Neural crest cell (in vitro differentiated cells): Measurements from ENCODE around the gene TCERG1L. TPM values are rescaled to one million over a fixed set of nuclear protein-coding genes. Genes with fewer than 3 reads are reported as not detected.

Experiments
- DNase-seq: peaks from one replicate; pipeline ENCODE4 v3.0.0; 2021; ENCODE audit warnings: low read depth, mixed read lengths, low spot score
- H3K27ac Mint-ChIP-seq: one replicate; pipeline ENCODE4 v1.8.0; 2021; ENCODE audit warnings: mild to moderate bottlenecking, mixed read lengths; ENCODE audit not compliant: unreplicated experiment
- H3K27me3 Mint-ChIP-seq: 2 replicates; pipeline ENCODE4 v1.8.0; 2021; ENCODE audit warnings: low read depth, mild to moderate bottlenecking, mixed read lengths
- H3K36me3 Mint-ChIP-seq: 2 replicates; pipeline ENCODE4 v1.8.0; 2021; ENCODE audit warnings: low read depth, mild to moderate bottlenecking, mixed read lengths
- H3K4me1 Mint-ChIP-seq: 2 replicates; pipeline ENCODE4 v1.8.0; 2021; ENCODE audit warnings: mixed read lengths
- H3K4me3 Mint-ChIP-seq: one replicate; pipeline ENCODE4 v1.8.0; 2021; ENCODE audit warnings: mild to moderate bottlenecking, mixed read lengths
- H3K9me3 Mint-ChIP-seq: 2 replicates; pipeline ENCODE4 v1.8.0; 2021; ENCODE audit warnings: mixed read lengths
- total RNA-seq: library from RNA; stranded (reverse); gene quantifications from 2 replicates; pipeline ENCODE4 v1.2.1, GENCODE V29; 2021
- TF ChIP-seq, protein P1 (sequence below): fragments of 200-600 bp; sonication (generic); conservative IDR thresholded peaks from 2 replicates; pipeline ENCODE4 v1.5.0; 2021; ENCODE audit warnings: antibody characterized with exemption, mild to moderate bottlenecking

The TCERG1L gene
- total RNA-seq, 1 donor from 2014 or later, result 0.96 TPM

- no peaks in the 10 kb centered on the region for H3K36me3 Mint-ChIP-seq
- H3K9me3 Mint-ChIP-seq, result no peaks in the 10 kb centered on the region
- no peaks in the 10 kb centered on the region for H3K4me1 Mint-ChIP-seq
- no peak overlapping the region for H3K27ac Mint-ChIP-seq
- TF ChIP-seq, protein P1, sequence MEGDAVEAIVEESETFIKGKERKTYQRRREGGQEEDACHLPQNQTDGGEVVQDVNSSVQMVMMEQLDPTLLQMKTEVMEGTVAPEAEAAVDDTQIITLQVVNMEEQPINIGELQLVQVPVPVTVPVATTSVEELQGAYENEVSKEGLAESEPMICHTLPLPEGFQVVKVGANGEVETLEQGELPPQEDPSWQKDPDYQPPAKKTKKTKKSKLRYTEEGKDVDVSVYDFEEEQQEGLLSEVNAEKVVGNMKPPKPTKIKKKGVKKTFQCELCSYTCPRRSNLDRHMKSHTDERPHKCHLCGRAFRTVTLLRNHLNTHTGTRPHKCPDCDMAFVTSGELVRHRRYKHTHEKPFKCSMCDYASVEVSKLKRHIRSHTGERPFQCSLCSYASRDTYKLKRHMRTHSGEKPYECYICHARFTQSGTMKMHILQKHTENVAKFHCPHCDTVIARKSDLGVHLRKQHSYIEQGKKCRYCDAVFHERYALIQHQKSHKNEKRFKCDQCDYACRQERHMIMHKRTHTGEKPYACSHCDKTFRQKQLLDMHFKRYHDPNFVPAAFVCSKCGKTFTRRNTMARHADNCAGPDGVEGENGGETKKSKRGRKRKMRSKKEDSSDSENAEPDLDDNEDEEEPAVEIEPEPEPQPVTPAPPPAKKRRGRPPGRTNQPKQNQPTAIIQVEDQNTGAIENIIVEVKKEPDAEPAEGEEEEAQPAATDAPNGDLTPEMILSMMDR, result no peak
- H3K27me3 Mint-ChIP-seq, result no peaks in the 10 kb centered on the region
- DNase-seq, result no peak
- no peak overlapping the region for H3K4me3 Mint-ChIP-seq
Observed at GRCh38 chr10:131175891-131176290, 135.6 kb downstream of the TCERG1L start.

DNA sequence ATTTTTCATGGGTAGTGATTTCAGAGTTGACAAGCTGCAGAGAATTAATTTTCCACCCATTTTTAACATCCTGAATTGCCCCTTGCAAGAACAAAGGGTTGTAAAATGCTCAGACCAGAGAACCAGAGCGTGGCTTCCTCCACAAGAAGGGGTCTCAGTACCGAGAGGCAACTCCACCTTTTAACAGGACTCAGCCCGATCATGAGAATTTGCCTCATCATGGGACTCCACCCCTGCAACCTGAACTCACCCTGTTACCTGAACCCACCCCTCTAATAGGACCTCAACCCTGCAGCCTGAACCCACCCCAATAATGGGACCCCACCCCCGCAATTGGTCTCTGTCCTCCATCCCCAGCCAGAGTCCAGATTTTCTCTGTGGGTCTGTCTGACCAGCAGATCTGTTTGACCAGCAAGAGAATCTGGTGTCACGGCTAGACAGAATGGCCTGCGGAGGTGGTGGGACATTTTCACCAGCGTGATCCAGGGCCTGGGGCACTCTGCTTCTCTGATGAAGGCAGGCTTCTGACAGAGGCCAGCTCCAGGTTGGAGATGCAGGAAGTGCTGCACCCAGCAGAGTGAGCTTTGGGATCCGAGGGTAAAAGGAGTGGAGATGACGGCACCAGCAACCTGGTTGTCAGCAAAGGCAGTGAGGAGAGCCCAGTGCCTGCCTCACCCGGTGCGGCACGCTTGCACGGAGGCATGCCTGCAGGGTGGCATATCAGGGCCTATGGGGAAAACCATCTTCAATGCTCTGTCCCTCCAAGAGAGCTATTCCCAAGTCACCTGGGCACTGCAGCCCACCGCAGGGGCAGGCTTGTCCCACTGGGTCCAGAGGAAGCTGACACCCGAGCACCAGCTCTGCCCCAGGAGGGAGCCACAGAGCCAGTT lies 136.6 kb downstream of the TCERG1L start:
- DNase-seq, result no peak
- TF ChIP-seq, protein P1, result no peak
- Mint-ChIP-seq H3K4me1 (no peaks in the 10 kb centered on the region), H3K9me3 (no peaks in the 10 kb centered on the region), H3K4me3 (no peak overlapping the region), H3K36me3 (no peaks in the 10 kb centered on the region), H3K27me3 (no peaks in the 10 kb centered on the region), H3K27ac (no peak overlapping the region)

DNA sequence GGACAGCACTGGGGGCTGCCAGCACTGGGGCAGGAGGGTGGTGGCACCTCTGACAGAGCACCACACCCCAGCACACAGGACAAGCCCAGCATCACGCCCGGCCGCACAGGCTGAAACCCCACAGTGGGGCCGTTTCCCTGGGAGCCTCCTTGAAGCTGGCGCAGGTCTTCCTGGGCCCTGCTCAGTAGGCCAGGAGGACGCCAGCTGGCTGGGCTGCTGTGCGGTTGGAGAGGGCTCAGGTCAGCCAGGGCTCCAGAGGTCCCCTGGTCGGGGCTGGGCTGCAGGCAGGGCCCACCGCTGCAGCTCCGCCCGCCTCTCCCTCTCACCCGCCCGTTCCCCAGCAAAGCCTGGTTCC lies 137.3 kb downstream of the TCERG1L start:
- no peak overlapping the region for H3K27ac Mint-ChIP-seq
- TF ChIP-seq, protein P1, result no peak
- no peaks in the 10 kb centered on the region for H3K4me1 Mint-ChIP-seq
- H3K27me3 Mint-ChIP-seq, result no peaks in the 10 kb centered on the region
- no peaks in the 10 kb centered on the region for H3K9me3 Mint-ChIP-seq
- no peaks in the 10 kb centered on the region for H3K36me3 Mint-ChIP-seq
- H3K4me3 Mint-ChIP-seq, result no peak overlapping the region
- DNase-seq, result no peak

DNA sequence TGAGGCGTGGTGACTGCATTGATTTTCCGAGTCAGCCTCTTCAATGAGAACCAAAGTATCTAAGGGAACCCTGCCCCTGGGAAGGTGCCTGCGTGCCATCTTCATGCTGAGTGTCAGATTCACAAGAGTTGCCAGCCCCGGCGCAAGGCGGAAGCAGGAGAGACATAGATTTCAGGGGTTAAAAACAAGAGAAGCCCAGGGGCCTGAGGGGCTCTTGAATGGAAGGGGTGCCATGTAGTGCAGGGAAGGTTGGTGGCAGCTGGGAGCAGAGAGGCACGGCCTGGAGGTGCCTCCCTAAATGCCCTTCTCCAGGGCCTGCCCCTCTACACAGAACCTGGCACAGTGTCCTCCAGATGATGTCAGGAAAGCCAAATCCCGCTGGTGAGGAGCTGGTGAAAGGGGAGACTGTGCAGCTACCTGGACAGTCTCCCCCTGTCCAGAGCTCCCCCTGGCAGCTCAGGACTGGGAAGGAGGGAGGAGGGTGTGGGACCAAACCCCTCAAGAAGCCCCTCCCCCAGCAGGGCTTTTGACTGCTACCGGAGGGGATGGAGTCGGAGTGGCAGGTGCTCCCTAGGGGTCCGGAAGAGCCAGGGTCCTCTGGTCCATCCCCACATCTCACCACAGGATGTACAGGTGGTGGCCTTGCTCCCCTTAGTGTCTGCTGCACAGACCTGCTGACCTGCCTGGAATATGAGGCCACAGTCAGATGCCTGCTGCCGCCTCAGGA lies 137.9 kb downstream of the TCERG1L start:
- no peaks in the 10 kb centered on the region for H3K27me3 Mint-ChIP-seq
- H3K36me3 Mint-ChIP-seq, result no peaks in the 10 kb centered on the region
- no peaks in the 10 kb centered on the region for H3K4me1 Mint-ChIP-seq
- DNase-seq, result no peak
- TF ChIP-seq, protein P1, result no peak
- no peak overlapping the region for H3K4me3 Mint-ChIP-seq
- no peaks in the 10 kb centered on the region for H3K9me3 Mint-ChIP-seq
- no peak overlapping the region for H3K27ac Mint-ChIP-seq

DNA sequence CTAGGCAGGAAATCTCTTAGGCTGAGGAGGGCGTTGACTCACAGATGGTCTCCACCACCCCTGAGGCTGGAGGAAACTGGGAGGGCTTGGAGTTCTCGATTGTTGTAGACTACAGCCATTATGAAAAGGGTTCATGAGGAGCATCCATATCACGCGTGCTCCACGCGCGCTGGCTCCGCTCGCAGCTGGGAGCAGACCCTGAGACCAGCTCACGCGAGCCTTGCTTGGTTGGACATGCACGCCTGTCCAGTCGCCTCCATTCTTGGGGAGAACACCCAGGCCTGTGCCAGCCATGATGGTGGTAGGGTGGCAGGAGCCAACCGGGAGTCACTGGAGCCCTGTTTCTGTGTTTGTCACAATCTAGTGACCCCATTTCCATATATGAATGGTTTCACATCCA lies 139.1 kb downstream of the TCERG1L start:
- Mint-ChIP-seq H3K4me3 (no peak overlapping the region), H3K9me3 (no peaks in the 10 kb centered on the region), H3K4me1 (no peaks in the 10 kb centered on the region), H3K36me3 (no peaks in the 10 kb centered on the region), H3K27me3 (no peaks in the 10 kb centered on the region), H3K27ac (no peak overlapping the region)
- TF ChIP-seq, protein P1, result no peak
- DNase-seq, result no peak
